Stimulated activated naive B cell treated with anti-CD40 and anti-IgM and Interleukin-4, amounts not matched to agents 10 μg/mL and 1 μg/mL and 100 μg/mL, for 72 hours (primary cell): ENCODE results near the gene CT83.

Source experiments
- ATAC-seq, 2 donors: fragments of 150-1000 bp; cut with Tn5 transposase; replicated peaks; 2 replicates each; pipeline ENCODE4 v1.10.0; 2021; ENCODE audit warnings: moderate library complexity in 1 of 2
- DNase-seq: peaks from one replicate; pipeline ENCODE4 v3.0.0; 2021
- H3K27ac Mint-ChIP-seq: one replicate; pipeline ENCODE4 v1.8.0; 2022; ENCODE audit warnings: mild to moderate bottlenecking, mixed read lengths
- H3K27me3 Mint-ChIP-seq, 2 donors: one replicate each; pipeline ENCODE4 v1.8.0; 2022; ENCODE audit warnings: mixed read lengths in 2 of 2
- H3K36me3 Mint-ChIP-seq, 2 donors: one replicate each; pipeline ENCODE4 v1.8.0; 2022; ENCODE audit warnings: mixed read lengths in 2 of 2, mild to moderate bottlenecking in 1 of 2
- H3K4me1 Mint-ChIP-seq, 2 donors: one replicate each; pipeline ENCODE4 v1.8.0; 2022; ENCODE audit warnings: mixed read lengths in 2 of 2, mild to moderate bottlenecking in 1 of 2
- H3K4me3 Mint-ChIP-seq, 2 donors: one replicate each; pipeline ENCODE4 v1.8.0; 2022; ENCODE audit warnings: mild to moderate bottlenecking in 2 of 2, mixed read lengths in 2 of 2, moderate library complexity in 1 of 2
- H3K9me3 Mint-ChIP-seq, 2 donors: one replicate each; pipeline ENCODE4 v1.8.0; 2022; ENCODE audit warnings: mixed read lengths in 2 of 2, mild to moderate bottlenecking in 1 of 2

CT83 gene, protein sequence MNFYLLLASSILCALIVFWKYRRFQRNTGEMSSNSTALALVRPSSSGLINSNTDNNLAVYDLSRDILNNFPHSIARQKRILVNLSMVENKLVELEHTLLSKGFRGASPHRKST

DNA sequence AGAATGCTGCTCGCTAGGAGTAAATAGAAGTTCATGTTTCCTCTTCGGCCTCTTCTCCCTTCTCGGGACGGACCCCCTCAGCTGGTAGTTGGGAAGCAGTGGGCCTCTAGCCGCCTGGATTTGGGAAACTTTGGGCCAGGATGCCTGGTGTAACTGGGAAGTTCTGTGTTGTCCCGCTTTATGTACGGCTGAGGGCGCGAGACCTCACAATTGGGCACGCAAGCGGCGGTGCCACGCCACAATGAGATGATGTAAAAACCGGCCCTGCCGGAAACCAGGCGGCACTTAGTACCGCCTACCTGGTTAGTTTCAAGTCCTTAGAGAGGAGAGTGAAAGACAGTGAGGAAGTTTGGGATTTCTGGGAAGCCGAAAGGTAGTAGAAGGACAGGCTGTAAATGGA lies at the start of gene CT83:
Gene CT83 (minus strand): TSS at position 155 of the 400 bp plus-strand sequence. CDS start 120 bp downstream, at position 35.
- H3K27me3 Mint-ChIP-seq = no peaks in the 10 kb centered on the region
- no peak for DNase-seq
- H3K36me3 Mint-ChIP-seq = no peaks in the 10 kb centered on the region
- H3K4me1 Mint-ChIP-seq = no peaks in the 10 kb centered on the region
- no peak within 1 kb of the TSS for H3K4me3 Mint-ChIP-seq
- no peak for ATAC-seq
- H3K9me3 Mint-ChIP-seq = peaks cover 2 to 21% of the 10 kb centered on the region in 2 donors
- no peak within 1 kb of the TSS for H3K27ac Mint-ChIP-seq

DNA sequence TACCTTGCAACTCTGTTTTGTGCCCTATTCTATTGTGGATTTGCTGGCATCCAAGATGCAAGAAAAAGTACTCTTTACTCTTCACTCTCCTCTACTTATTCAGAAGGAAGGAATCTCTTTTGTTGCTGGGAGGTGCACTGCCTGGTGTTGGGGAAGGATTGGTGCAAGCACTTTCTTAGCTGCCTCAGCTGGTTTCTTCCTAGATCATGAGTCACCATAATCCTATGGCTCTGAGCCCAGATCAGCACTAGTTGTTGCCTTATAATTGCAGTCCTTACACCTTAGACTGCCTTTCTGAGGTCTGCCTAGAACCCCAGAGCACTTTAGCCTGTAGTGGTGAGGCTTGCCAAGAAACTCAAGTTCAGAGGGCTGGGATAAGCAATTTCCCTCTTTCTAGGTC lies 37.0 kb upstream of the CT83 start:
- no peaks in the 10 kb centered on the region for H3K36me3 Mint-ChIP-seq
- no peak for ATAC-seq
- no peak overlapping the region for H3K4me3 Mint-ChIP-seq
- DNase-seq = no peak
- no peak overlapping the region for H3K27ac Mint-ChIP-seq
- no peaks in the 10 kb centered on the region for H3K27me3 Mint-ChIP-seq
- H3K4me1 Mint-ChIP-seq = no peaks in the 10 kb centered on the region
- H3K9me3 Mint-ChIP-seq = peaks cover 0 to 3% of the 10 kb centered on the region in 2 donors

DNA sequence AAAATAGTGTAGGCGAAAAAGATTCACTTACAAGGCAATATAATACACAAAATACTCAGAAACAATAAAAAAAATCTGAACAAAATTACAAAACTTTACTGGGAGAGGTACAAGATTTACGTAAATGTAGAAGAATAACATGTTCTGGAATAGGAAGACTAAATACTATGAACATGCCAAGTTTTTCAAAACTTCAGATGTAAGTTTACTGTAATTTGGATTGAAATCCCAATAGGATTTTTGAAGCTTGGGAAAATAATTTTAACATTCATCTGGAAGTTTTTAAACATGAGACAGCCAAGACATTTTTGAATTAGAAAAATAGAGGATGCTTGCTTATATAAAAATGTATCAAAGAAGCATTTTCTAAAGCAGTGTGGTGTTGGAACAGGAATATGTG lies 30.5 kb upstream of the CT83 start:
- Mint-ChIP-seq H3K27me3 (no peaks in the 10 kb centered on the region), H3K27ac (no peak overlapping the region), H3K9me3 (no peaks in the 10 kb centered on the region), H3K36me3 (no peaks in the 10 kb centered on the region), H3K4me1 (no peaks in the 10 kb centered on the region), H3K4me3 (no peak overlapping the region)
- ATAC-seq (no peak), DNase-seq (no peak)

DNA sequence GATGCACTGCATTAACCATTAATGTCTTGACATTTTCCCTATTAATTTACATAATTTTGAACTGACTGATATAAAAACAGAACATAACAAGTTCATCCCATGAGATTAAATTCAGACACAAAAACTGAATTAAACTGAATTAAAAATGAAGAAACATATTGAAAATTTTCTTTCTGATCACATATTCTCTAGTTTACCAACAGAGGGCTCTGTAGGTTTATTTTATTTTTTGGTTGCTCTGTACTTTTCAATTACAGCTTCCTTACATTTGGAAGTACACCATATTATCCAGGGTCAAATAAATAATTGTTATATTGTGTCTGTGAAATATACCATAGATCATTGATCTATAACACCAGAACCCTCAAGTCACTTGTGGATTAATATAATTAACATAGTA lies 27.3 kb upstream of the CT83 start:
- Mint-ChIP-seq H3K9me3 (no peaks in the 10 kb centered on the region), H3K4me1 (no peaks in the 10 kb centered on the region), H3K4me3 (no peak overlapping the region), H3K36me3 (no peaks in the 10 kb centered on the region), H3K27ac (no peak overlapping the region), H3K27me3 (no peaks in the 10 kb centered on the region)
- no peak for ATAC-seq
- no peak for DNase-seq

DNA sequence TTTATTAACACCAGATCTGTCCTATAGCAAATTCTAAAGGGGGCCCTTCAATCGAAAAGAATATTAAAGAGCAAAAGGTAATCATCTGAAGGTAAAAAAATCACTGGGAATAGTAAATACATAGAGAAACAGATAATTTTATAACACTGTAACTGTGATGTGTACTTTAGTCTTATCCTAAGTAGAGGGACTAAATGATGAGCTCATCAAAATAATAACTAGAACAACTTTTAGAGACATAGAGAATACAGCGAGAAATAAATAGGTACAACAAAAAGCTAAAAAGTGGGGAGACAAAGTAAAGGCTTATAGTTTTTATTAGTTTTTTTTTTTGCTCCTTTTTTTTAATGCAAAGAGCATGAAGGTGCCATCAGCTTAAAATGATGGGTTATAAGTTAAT lies 17.3 kb upstream of the CT83 start:
- Mint-ChIP-seq H3K9me3 (no peaks in the 10 kb centered on the region), H3K4me3 (no peak overlapping the region), H3K4me1 (no peaks in the 10 kb centered on the region), H3K27ac (no peak overlapping the region), H3K36me3 (no peaks in the 10 kb centered on the region), H3K27me3 (no peaks in the 10 kb centered on the region)
- DNase-seq (no peak), ATAC-seq (no peak)

DNA sequence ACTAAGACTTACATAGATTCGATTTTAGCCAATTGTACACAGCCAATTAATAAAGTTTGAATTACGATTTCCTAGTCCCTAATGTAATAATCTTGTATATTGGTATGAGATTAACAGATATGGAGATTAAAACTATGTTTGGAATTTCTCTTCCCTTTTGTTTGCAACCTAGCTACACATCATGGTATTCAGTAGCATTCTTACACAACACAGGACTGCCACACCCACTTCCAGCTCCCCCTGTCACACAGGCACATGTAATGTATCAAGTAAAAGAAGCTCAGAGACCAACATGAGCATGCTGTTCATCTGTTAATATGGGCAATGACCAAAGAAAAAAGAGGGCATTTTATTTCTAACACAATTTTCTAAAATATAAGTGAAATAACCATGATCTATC lies 13.6 kb downstream of the CT83 start:
- Mint-ChIP-seq H3K4me1 (no peaks in the 10 kb centered on the region), H3K36me3 (no peaks in the 10 kb centered on the region), H3K4me3 (no peak overlapping the region), H3K9me3 (no peaks in the 10 kb centered on the region), H3K27me3 (peaks cover 0 to 3% of the 10 kb centered on the region in 2 donors), H3K27ac (no peak overlapping the region)
- DNase-seq (no peak), ATAC-seq (no peak)

DNA sequence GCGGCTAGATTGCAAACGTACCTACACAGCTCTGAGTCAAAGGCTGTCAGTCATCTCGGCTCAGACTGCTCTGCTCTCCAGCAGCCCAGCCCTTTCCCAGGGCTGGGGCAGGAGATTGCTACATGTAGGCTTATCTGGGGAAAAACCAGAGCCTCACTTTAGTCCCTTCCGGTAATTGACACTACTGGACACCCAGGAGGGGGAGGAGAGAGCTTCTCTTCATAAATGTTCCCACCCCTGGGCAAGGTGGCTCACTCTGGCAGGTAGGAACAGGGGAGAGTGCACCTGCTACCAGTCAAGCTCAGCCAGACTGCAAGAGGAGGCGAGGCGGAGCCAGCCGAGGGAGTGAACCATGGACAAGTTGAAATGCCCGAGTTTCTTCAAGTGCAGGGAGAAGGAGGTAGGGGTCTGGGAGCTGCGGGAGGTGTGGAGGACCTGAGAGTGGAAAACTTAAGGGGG lies 26.4 kb downstream of the CT83 start, which contains the start of gene SLC6A14:
Gene SLC6A14 (plus strand): TSS at position 249 of the 459 bp plus-strand sequence. CDS start 104 bp downstream, at position 353.
- Mint-ChIP-seq H3K4me1 (no peaks in the 10 kb centered on the region), H3K27me3 (no peaks in the 10 kb centered on the region), H3K27ac (no peak within 1 kb of the TSS), H3K36me3 (no peaks in the 10 kb centered on the region), H3K4me3 (no peak within 1 kb of the TSS), H3K9me3 (no peaks in the 10 kb centered on the region)
- ATAC-seq (no peak), DNase-seq (no peak)

DNA sequence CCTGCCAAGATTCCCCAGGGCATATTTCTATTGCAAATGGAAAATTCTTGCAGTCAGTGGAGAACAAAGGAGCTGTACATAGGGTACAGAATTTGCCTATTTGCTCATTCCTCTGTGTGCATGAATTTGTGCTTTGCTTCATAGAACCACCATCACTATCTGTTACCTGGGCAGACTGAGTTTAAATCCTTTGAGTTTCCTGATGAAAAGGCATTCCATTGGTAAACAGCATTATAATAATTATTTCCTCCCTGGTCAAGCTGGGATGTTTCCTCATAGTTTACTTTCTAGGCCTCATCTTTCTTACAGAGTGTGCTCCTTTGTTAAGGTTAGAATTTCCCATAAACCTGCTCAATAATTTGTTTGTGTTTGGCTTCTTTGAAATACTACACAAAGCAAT lies 27.2 kb downstream of the CT83 start:
- Mint-ChIP-seq H3K27me3 (no peaks in the 10 kb centered on the region), H3K4me3 (no peak overlapping the region), H3K9me3 (no peaks in the 10 kb centered on the region), H3K27ac (no peak overlapping the region), H3K4me1 (no peaks in the 10 kb centered on the region), H3K36me3 (no peaks in the 10 kb centered on the region)
- no peak for DNase-seq
- ATAC-seq = no peak

DNA sequence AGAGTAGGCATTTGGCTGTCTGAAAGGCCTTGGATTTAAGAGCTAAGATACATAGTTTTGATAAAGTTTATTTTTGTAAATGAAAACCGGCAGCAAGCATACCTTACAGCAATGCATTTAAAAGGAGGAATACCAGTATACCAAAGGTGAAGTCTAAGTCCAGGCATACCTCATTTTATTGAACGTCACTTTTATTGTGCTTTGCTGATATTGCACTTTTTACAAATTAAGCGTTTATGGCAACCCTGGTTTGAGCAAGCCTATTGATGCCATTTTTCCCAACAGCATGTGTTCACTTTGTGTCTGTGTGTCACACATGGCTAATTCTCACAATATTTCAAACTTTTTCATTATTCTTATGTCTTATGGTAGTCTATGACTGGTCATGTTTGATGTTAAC lies 34.8 kb downstream of the CT83 start:
- DNase-seq (no peak), ATAC-seq (no peak)
- no peaks in the 10 kb centered on the region for H3K36me3 Mint-ChIP-seq
- H3K4me1 Mint-ChIP-seq = no peaks in the 10 kb centered on the region
- H3K9me3 Mint-ChIP-seq = no peaks in the 10 kb centered on the region
- no peaks in the 10 kb centered on the region for H3K27me3 Mint-ChIP-seq
- no peak overlapping the region for H3K4me3 Mint-ChIP-seq
- no peak overlapping the region for H3K27ac Mint-ChIP-seq

DNA sequence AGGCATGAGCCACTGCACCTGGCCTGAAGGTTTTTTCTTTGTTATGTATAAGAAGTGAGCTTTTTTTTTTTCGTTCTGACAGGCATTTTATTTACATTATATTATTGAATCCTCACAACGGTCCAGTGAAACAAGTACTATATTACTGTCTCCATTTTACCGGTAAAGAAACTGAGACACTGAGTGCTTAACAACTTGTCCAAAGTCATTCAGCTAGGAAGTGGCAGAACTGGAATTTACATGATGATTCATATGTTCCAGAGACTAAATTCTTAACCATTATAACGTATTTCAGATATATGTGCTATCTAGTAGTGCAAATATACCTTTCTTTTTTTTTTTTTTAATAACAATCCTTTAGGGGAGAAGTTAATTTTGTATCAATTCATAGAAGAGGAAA lies 44.8 kb downstream of the CT83 start:
- ATAC-seq = no peak
- H3K4me1 Mint-ChIP-seq = no peaks in the 10 kb centered on the region
- H3K36me3 Mint-ChIP-seq = no peaks in the 10 kb centered on the region
- no peak for DNase-seq
- H3K27ac Mint-ChIP-seq = no peak overlapping the region
- no peaks in the 10 kb centered on the region for H3K9me3 Mint-ChIP-seq
- no peak overlapping the region for H3K4me3 Mint-ChIP-seq
- no peaks in the 10 kb centered on the region for H3K27me3 Mint-ChIP-seq

DNA sequence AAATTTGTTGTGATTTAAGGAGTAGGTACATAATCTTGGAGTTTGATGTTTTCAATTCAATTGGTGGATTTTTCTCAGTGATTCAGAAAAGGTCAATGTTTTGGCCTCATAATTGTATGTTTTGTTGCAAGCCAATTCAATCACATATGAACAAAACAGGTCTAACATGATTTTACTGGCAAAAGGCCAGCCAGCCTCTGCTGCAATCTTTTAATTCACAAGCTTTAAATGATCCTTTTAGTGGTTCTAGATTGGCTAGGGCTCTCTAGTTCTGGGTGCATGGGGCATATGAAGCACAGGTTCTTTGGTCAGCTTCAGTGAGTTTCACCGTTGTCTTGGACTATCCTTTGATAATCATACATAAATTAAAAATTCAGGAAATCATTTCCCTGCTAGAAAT lies 45.6 kb downstream of the CT83 start:
- no peak for DNase-seq
- Mint-ChIP-seq H3K27ac (no peak overlapping the region), H3K9me3 (no peaks in the 10 kb centered on the region), H3K4me1 (no peaks in the 10 kb centered on the region), H3K4me3 (no peak overlapping the region), H3K27me3 (no peaks in the 10 kb centered on the region), H3K36me3 (no peaks in the 10 kb centered on the region)
- no peak for ATAC-seq

DNA sequence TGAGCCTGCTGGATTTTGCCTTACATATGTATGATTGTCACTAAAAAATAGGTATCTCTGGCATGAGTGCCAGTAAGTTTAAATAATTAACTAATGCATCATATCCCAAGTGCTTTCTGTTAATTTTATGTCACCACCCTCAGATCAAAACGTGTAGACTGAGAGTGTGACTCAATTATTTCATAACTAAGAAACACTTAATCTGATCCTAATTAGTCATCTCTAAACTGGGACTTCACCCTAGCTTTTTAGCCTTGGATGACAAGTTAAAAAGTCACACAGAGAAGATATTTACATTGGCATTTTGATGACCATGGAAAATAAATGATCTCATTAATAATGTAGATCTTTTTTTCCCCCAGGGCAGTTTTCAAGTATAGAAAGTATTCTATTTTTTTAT lies 49.5 kb downstream of the CT83 start:
- H3K4me1 Mint-ChIP-seq = no peaks in the 10 kb centered on the region
- no peak overlapping the region for H3K27ac Mint-ChIP-seq
- peaks cover 0 to 3% of the 10 kb centered on the region in 2 donors for H3K9me3 Mint-ChIP-seq
- no peak for ATAC-seq
- H3K27me3 Mint-ChIP-seq = no peaks in the 10 kb centered on the region
- H3K36me3 Mint-ChIP-seq = no peaks in the 10 kb centered on the region
- H3K4me3 Mint-ChIP-seq = no peak overlapping the region
- no peak for DNase-seq
